Measurements from ENCODE around the gene ANKLE1.
A peak's percentile ranks its signal among the peaks of the same experiment; 100 is the strongest.

ANKLE1 gene

DNA sequence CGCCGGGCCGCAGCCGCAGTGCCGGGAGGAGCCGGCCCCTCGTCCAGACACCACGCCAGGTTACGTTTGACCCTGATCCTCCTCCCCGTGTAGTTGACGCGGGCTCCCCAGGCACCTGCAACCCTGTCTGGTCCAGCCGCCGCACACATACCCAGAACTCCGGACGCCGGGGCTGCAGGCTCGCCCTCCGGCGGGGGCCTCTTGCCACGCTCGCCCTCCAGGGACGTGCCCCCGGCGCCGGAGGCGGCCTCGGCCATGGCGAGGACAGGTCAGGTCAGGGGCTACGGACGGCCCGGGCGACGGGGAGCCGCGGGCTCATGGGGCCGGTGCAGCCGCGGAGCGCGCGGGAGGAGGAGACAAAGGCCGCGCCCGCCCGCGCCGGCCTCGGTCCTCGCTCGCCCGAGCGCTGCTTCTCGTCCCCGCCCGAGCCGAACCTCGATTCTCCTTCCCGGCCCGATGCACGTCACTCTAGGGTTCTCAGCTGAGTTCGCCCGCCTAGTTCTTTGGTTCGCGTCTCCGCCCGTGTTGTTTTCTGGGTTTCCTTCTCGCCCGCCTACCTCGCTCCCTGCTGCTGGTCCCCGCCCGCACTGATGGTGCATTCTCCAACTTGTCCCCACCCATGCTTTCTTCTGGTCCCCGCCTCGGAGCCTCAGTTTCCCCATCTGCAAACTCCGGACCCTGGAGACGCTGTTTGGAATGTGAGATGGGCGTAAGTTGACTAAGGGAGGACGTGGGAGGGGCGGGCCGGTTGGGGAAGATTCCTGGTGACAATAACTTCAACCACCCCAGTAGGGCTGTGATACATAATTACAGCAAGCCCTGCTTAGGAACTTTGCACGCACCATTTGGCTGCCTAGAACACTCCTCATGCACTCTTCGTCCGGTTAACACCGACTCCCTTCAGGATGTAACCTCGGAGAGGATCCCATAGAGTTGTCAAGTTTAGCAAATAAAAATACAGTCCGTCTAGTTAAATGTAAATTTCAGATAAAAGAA lies 53.0 kb downstream of the ANKLE1 start, which contains the start of gene ANO8:
Gene ANO8 (minus strand): TSS at position 442 of the 996 bp plus-strand sequence. CDS start 185 bp downstream, at position 257.
- H3K4me3 ChIP-seq (ENCODE audit: low read depth, low read length): peak within 1 kb of the TSS; percentile 72
- POLR2A ChIA-PET: interaction anchor here (0.7 to 7.6 kb wide), 6 partner anchors 11 to 85 kb away, joined by 3 to 64 read pairs (median 4); partner anchors contain the start of genes DDA1 and MVB12A
- peaks cover 8% of the 10 kb centered on the region for H3K4me1 ChIP-seq (ENCODE audit: control insufficient read depth, insufficient read depth, low read length)
- CTCF ChIA-PET: interaction anchor here (0.6 to 2.4 kb wide), 14 partner anchors 22 to 529 kb away, joined by 3 to 9 read pairs (median 3); partner anchors contain the start of gene MRPL34
- peaks cover 0 to 31% of the 10 kb centered on the region in 2 experiments; a peak in 2 of 3 replicates for H3K36me3 ChIP-seq (ENCODE audit: control insufficient read depth in 2 of 2, insufficient read depth in 1 of 2, low read length in 2 of 2)
- H3K9me3 ChIP-seq (ENCODE audit: control insufficient read depth, insufficient read depth, low read depth, low read length): no peaks in the 10 kb centered on the region
- peak within 1 kb of the TSS; percentile 57; the same call in 1 of the 2 replicates for H3K27ac ChIP-seq (ENCODE audit: extremely low read depth, low read depth, low read length)
- TF ChIP-seq, protein P1, sequence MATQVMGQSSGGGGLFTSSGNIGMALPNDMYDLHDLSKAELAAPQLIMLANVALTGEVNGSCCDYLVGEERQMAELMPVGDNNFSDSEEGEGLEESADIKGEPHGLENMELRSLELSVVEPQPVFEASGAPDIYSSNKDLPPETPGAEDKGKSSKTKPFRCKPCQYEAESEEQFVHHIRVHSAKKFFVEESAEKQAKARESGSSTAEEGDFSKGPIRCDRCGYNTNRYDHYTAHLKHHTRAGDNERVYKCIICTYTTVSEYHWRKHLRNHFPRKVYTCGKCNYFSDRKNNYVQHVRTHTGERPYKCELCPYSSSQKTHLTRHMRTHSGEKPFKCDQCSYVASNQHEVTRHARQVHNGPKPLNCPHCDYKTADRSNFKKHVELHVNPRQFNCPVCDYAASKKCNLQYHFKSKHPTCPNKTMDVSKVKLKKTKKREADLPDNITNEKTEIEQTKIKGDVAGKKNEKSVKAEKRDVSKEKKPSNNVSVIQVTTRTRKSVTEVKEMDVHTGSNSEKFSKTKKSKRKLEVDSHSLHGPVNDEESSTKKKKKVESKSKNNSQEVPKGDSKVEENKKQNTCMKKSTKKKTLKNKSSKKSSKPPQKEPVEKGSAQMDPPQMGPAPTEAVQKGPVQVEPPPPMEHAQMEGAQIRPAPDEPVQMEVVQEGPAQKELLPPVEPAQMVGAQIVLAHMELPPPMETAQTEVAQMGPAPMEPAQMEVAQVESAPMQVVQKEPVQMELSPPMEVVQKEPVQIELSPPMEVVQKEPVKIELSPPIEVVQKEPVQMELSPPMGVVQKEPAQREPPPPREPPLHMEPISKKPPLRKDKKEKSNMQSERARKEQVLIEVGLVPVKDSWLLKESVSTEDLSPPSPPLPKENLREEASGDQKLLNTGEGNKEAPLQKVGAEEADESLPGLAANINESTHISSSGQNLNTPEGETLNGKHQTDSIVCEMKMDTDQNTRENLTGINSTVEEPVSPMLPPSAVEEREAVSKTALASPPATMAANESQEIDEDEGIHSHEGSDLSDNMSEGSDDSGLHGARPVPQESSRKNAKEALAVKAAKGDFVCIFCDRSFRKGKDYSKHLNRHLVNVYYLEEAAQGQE (tag by site-specific recombination; IDR thresholded peaks at IDR 0.05): peak; percentile 80
- peak; percentile 94 for TF ChIP-seq ZFP69B (tag by site-specific recombination; IDR thresholded peaks at IDR 0.05)
- TF ChIP-seq SP7 (tag by site-specific recombination; IDR thresholded peaks at IDR 0.05): peak; percentile 97
- TF ChIP-seq ZBTB7A (tag by site-specific recombination; IDR thresholded peaks at IDR 0.05; ENCODE audit: low read depth): peak; percentile 96
- no peak for TF ChIP-seq ZNF114 (tag by site-specific recombination; IDR thresholded peaks at IDR 0.05)
- TF ChIP-seq ZNF48 (tag by site-specific recombination; IDR thresholded peaks at IDR 0.05): no peak
- TF ChIP-seq IKZF3 (tag by site-specific recombination; IDR thresholded peaks at IDR 0.05): peak; percentile 95
- TF ChIP-seq ZNF544 (tag by site-specific recombination; IDR thresholded peaks at IDR 0.05): no peak
- TF ChIP-seq, protein P2, sequence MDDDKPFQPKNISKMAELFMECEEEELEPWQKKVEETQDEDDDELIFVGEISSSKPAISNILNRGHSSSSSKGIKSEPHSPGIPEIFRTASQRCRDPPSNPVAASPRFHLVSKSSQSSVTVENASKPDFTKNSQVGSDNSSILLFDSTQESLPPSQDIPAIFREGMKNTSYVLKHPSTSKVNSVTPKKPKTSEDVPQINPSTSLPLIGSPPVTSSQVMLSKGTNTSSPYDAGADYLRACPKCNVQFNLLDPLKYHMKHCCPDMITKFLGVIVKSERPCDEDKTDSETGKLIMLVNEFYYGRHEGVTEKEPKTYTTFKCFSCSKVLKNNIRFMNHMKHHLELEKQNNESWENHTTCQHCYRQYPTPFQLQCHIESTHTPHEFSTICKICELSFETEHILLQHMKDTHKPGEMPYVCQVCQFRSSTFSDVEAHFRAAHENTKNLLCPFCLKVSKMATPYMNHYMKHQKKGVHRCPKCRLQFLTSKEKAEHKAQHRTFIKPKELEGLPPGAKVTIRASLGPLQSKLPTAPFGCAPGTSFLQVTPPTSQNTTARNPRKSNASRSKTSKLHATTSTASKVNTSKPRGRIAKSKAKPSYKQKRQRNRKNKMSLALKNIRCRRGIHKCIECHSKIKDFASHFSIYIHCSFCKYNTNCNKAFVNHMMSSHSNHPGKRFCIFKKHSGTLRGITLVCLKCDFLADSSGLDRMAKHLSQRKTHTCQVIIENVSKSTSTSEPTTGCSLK (tag by site-specific recombination; IDR thresholded peaks at IDR 0.05): no peak
- TF ChIP-seq, protein P3, sequence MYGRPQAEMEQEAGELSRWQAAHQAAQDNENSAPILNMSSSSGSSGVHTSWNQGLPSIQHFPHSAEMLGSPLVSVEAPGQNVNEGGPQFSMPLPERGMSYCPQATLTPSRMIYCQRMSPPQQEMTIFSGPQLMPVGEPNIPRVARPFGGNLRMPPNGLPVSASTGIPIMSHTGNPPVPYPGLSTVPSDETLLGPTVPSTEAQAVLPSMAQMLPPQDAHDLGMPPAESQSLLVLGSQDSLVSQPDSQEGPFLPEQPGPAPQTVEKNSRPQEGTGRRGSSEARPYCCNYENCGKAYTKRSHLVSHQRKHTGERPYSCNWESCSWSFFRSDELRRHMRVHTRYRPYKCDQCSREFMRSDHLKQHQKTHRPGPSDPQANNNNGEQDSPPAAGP (tag by site-specific recombination; IDR thresholded peaks at IDR 0.05): peak; percentile 99
- TF ChIP-seq HOXA7 (CRISPR knock-in tag; IDR thresholded peaks at IDR 0.05; ENCODE audit: borderline replicate concordance): no peak
- TF ChIP-seq, protein P4, sequence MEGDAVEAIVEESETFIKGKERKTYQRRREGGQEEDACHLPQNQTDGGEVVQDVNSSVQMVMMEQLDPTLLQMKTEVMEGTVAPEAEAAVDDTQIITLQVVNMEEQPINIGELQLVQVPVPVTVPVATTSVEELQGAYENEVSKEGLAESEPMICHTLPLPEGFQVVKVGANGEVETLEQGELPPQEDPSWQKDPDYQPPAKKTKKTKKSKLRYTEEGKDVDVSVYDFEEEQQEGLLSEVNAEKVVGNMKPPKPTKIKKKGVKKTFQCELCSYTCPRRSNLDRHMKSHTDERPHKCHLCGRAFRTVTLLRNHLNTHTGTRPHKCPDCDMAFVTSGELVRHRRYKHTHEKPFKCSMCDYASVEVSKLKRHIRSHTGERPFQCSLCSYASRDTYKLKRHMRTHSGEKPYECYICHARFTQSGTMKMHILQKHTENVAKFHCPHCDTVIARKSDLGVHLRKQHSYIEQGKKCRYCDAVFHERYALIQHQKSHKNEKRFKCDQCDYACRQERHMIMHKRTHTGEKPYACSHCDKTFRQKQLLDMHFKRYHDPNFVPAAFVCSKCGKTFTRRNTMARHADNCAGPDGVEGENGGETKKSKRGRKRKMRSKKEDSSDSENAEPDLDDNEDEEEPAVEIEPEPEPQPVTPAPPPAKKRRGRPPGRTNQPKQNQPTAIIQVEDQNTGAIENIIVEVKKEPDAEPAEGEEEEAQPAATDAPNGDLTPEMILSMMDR (tag by site-specific recombination; IDR thresholded peaks at IDR 0.05): no peak; the same call in 1 of the 2 replicates
- peak; percentile 96 for TF ChIP-seq ZXDB (tag by site-specific recombination; IDR thresholded peaks at IDR 0.05)
- TF ChIP-seq SALL2 (tag by site-specific recombination; IDR thresholded peaks at IDR 0.05; ENCODE audit: borderline replicate concordance): no peak
- no peak for TF ChIP-seq ZNF350 (tag by site-specific recombination; IDR thresholded peaks at IDR 0.05)
- TF ChIP-seq ZFP41 (tag by site-specific recombination; IDR thresholded peaks at IDR 0.05; ENCODE audit: borderline replicate concordance): no peak
- TF ChIP-seq ZNF791 (tag by site-specific recombination; IDR thresholded peaks at IDR 0.05): peak; percentile 16; the same call in 1 of the 2 replicates
- peak; percentile 94 for TF ChIP-seq ZNF596 (tag by site-specific recombination; IDR thresholded peaks at IDR 0.05)
- TF ChIP-seq, protein P5, sequence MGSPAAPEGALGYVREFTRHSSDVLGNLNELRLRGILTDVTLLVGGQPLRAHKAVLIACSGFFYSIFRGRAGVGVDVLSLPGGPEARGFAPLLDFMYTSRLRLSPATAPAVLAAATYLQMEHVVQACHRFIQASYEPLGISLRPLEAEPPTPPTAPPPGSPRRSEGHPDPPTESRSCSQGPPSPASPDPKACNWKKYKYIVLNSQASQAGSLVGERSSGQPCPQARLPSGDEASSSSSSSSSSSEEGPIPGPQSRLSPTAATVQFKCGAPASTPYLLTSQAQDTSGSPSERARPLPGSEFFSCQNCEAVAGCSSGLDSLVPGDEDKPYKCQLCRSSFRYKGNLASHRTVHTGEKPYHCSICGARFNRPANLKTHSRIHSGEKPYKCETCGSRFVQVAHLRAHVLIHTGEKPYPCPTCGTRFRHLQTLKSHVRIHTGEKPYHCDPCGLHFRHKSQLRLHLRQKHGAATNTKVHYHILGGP (tag by site-specific recombination; IDR thresholded peaks at IDR 0.05): no peak
- TF ChIP-seq OSR2 (tag by site-specific recombination; IDR thresholded peaks at IDR 0.05): peak; percentile 48; the same call in 1 of the 2 replicates
- no peak for TF ChIP-seq ZNF175 (tag by site-specific recombination; IDR thresholded peaks at IDR 0.05)
- peak; percentile 45 for TF ChIP-seq FEZF1 (tag by site-specific recombination; IDR thresholded peaks at IDR 0.05)
- TF ChIP-seq KLF1 (tag by site-specific recombination; IDR thresholded peaks at IDR 0.05): peak; percentile 92
- peak; percentile 87 for TF ChIP-seq ZNF76 (tag by site-specific recombination; IDR thresholded peaks at IDR 0.05; ENCODE audit: borderline replicate concordance, low read depth)
- peak; percentile 97 for TF ChIP-seq BCL11B (tag by site-specific recombination; IDR thresholded peaks at IDR 0.05; ENCODE audit: low read depth)
- TF ChIP-seq ZSCAN16 (tag by site-specific recombination; IDR thresholded peaks at IDR 0.05): peak; percentile 68; the same call in 1 of the 2 replicates
- TF ChIP-seq ZNF169 (tag by site-specific recombination; IDR thresholded peaks at IDR 0.05): peak; percentile 84; the same call in 1 of the 2 replicates

Measured in HEK293 (cell line).